Measurements from ENCODE around the gene FLYWCH2. TPM values are rescaled to one million over a fixed set of nuclear protein-coding genes. Genes with fewer than 3 reads are reported as not detected.

Gene FLYWCH2
- total RNA-seq, 1 donor from 2014 or later, result 15.8 TPM

GRCh38 chr16:2894231-2894630 is 11.2 kb downstream of the FLYWCH2 start:
- H3K27ac Mint-ChIP-seq, result no peak overlapping the region
- H3K36me3 ChIP-seq, result no peaks in the 10 kb centered on the region
- peaks cover 14% of the 10 kb centered on the region for H4K20me1 ChIP-seq (ENCODE audit: low read depth)
- no peaks in the 10 kb centered on the region for H3K9me3 Mint-ChIP-seq
- H3K79me2 ChIP-seq (ENCODE audit: low read depth), result no peaks in the 10 kb centered on the region
- H3K4me2 ChIP-seq, result no peak overlapping the region
- no peaks in the 10 kb centered on the region for H3K36me3 Mint-ChIP-seq
- no peak overlapping the region for H3K27ac ChIP-seq
- no peaks in the 10 kb centered on the region for H3K27me3 ChIP-seq
- DNase-seq (ENCODE audit: low spot score), result no peak
- no peak overlapping the region for H3K9ac ChIP-seq
- H3K27me3 Mint-ChIP-seq (ENCODE audit: insufficient read depth, low read depth), result peaks cover 2% of the 10 kb centered on the region
- peaks cover 13% of the 10 kb centered on the region for H3K4me1 Mint-ChIP-seq
- peaks cover 10% of the 10 kb centered on the region for H3K4me1 ChIP-seq
- H3F3A ChIP-seq (ENCODE audit: low read depth), result peaks cover 3% of the 10 kb centered on the region
- H3K9me3 ChIP-seq (ENCODE audit: low read depth), result no peaks in the 10 kb centered on the region
- H2AFZ ChIP-seq (replicated peaks), result no peak overlapping the region
- TF ChIP-seq EZH2phosphoT487 (IDR thresholded peaks at IDR 0.05) (no peak), CTCF (IDR thresholded peaks at IDR 0.05) (no peak), EZH2 (IDR thresholded peaks at IDR 0.05) (no peak)
- H3K4me3 Mint-ChIP-seq, result no peak overlapping the region
- no peak overlapping the region for H3K4me3 ChIP-seq

GRCh38 chr16:2895813-2896212 is 12.8 kb downstream of the FLYWCH2 start:
- Histone ChIP-seq H2AFZ (replicated peaks) (no peak overlapping the region), H3K36me3 (no peaks in the 10 kb centered on the region), H3K4me1 (peaks cover 10% of the 10 kb centered on the region), H3K4me2 (no peak overlapping the region), H3K79me2 (ENCODE audit: low read depth) (no peaks in the 10 kb centered on the region), H3K9ac (no peak overlapping the region), H4K20me1 (ENCODE audit: low read depth) (peaks cover 13% of the 10 kb centered on the region), H3K27me3 (no peaks in the 10 kb centered on the region), H3F3A (ENCODE audit: low read depth) (peaks cover 3% of the 10 kb centered on the region), H3K4me3 (no peak overlapping the region), H3K27ac (no peak overlapping the region), H3K9me3 (ENCODE audit: low read depth) (no peaks in the 10 kb centered on the region)
- TF ChIP-seq EZH2 (IDR thresholded peaks at IDR 0.05), result no peak
- no peak for TF ChIP-seq CTCF (IDR thresholded peaks at IDR 0.05)
- TF ChIP-seq EZH2phosphoT487 (IDR thresholded peaks at IDR 0.05), result no peak
- Mint-ChIP-seq H3K36me3 (no peaks in the 10 kb centered on the region), H3K4me3 (no peak overlapping the region), H3K27me3 (ENCODE audit: insufficient read depth, low read depth) (no peaks in the 10 kb centered on the region), H3K27ac (no peak overlapping the region), H3K4me1 (peaks cover 9% of the 10 kb centered on the region), H3K9me3 (no peaks in the 10 kb centered on the region)
- no peak for DNase-seq (ENCODE audit: low spot score)

DNA sequence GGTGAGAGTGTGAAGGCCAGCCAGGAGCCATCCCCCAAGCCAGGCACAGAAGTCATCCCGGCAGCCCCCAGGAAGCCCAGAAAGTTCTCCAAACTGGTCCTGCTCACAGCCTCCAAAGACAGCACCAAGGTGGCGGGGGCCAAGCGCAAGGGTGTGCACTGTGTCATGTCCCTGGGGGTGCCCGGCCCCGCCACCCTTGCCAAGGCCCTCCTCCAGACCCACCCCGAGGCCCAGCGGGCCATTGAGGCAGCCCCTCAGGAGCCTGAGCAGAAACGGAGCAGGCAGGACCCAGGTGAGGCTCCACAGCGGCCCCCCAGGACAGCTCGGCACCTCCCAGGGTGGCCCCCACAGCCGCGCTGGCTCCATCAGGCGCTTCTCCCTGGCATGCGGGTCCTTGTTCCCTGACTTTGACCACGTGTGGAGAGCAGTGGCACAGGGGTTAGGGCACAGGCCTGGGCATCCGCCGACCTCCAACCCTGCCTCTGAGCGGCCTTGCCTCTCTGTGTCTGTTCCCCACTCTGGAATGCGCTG is 13.5 kb downstream of the FLYWCH2 start:
- no peaks in the 10 kb centered on the region for H3K9me3 ChIP-seq (ENCODE audit: low read depth)
- H3K27me3 ChIP-seq, result no peaks in the 10 kb centered on the region
- peaks cover 11% of the 10 kb centered on the region for H4K20me1 ChIP-seq (ENCODE audit: low read depth)
- Mint-ChIP-seq H3K4me3 (no peak overlapping the region), H3K36me3 (no peaks in the 10 kb centered on the region), H3K4me1 (peaks cover 7% of the 10 kb centered on the region), H3K9me3 (no peaks in the 10 kb centered on the region), H3K27ac (no peak overlapping the region), H3K27me3 (ENCODE audit: insufficient read depth, low read depth) (no peaks in the 10 kb centered on the region)
- no peak overlapping the region for H3K27ac ChIP-seq
- no peak overlapping the region for H2AFZ ChIP-seq (replicated peaks)
- H3K9ac ChIP-seq, result no peak overlapping the region
- no peak for DNase-seq (ENCODE audit: low spot score)
- H3K4me1 ChIP-seq, result peaks cover 10% of the 10 kb centered on the region
- TF ChIP-seq CTCF (IDR thresholded peaks at IDR 0.05) (no peak), EZH2phosphoT487 (IDR thresholded peaks at IDR 0.05) (no peak), EZH2 (IDR thresholded peaks at IDR 0.05) (no peak)
- H3K36me3 ChIP-seq, result no peaks in the 10 kb centered on the region
- no peaks in the 10 kb centered on the region for H3K79me2 ChIP-seq (ENCODE audit: low read depth)
- H3K4me2 ChIP-seq, result no peak overlapping the region
- no peak overlapping the region for H3K4me3 ChIP-seq
- H3F3A ChIP-seq (ENCODE audit: low read depth), result peaks cover 3% of the 10 kb centered on the region
